Measurements from ENCODE around the gene ATXN7L1. TPM values are rescaled to one million over a fixed set of nuclear protein-coding genes. Genes with fewer than 3 reads are reported as not detected.

Gene ATXN7L1
- total RNA-seq, 2 donors from 2014 or later, result 12.6 to 28.1 TPM

GRCh38 chr7:105642264-105642663 lies 234.1 kb downstream of the ATXN7L1 start:
- no peaks in the 10 kb centered on the region for H3K27me3 ChIP-seq (replicated peaks; ENCODE audit: insufficient read depth)
- no peak for DNase-seq (ENCODE audit: low spot score)
- no peak overlapping the region for H3K4me3 ChIP-seq
- WGBS, result 82% methylated on average over 7 of the region's 7 CpGs
- TF ChIP-seq POLR2AphosphoS5 (IDR thresholded peaks at IDR 0.05) (no peak), POLR2A (IDR thresholded peaks at IDR 0.05) (no peak)
- TF ChIP-seq, protein P1, sequence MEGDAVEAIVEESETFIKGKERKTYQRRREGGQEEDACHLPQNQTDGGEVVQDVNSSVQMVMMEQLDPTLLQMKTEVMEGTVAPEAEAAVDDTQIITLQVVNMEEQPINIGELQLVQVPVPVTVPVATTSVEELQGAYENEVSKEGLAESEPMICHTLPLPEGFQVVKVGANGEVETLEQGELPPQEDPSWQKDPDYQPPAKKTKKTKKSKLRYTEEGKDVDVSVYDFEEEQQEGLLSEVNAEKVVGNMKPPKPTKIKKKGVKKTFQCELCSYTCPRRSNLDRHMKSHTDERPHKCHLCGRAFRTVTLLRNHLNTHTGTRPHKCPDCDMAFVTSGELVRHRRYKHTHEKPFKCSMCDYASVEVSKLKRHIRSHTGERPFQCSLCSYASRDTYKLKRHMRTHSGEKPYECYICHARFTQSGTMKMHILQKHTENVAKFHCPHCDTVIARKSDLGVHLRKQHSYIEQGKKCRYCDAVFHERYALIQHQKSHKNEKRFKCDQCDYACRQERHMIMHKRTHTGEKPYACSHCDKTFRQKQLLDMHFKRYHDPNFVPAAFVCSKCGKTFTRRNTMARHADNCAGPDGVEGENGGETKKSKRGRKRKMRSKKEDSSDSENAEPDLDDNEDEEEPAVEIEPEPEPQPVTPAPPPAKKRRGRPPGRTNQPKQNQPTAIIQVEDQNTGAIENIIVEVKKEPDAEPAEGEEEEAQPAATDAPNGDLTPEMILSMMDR (IDR thresholded peaks at IDR 0.05), result no peak
- intact Hi-C loops (cut with DNase I), result no loop called here
- H3K4me1 ChIP-seq (replicated peaks), result peaks cover 7% of the 10 kb centered on the region
- no peak overlapping the region for H3K27ac ChIP-seq
- H3K9me3 ChIP-seq, result no peaks in the 10 kb centered on the region
- H3K36me3 ChIP-seq, result no peaks in the 10 kb centered on the region

DNA sequence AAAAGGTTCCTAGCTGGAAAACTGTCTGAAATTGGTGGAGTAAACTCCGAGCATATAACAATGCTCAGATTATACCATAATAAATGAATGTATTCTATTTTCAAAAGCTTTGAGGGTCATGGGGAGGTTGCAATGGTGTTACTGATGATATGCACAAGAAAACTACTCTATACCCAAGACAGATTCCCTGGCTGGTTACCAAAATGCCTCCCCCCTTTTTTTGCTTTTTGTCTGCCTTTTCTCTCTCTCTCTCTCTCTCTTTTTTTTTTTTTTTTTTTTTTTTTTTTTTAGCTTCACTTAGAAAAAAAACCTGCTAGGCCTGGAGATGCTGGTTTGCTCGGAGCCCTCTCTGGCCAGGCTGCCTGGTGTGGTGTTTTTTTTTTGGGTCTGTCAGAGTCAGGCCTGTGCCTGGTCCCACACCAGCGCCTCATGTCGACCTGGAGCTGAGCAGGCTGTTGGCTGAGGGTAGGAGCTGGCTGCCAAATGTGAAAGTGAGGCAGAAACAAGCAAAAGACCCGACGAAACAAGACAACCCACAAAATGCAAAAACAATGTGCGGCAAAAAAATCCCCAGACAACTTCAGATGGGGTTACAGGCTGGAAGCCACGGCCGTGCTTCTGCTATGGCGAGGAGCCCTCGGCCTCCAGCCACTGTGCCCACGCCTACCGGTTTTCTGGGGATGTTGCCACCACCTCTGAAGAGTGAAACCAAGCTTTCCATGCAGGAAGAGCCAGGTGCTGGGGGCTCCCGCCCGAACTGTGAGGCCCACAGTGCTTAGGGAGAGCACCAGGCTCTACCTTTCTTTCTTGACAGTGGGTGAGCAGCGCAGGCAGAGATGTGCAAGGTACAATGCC lies 235.2 kb downstream of the ATXN7L1 start:
- no peak overlapping the region for H3K4me3 ChIP-seq
- H3K27me3 ChIP-seq (replicated peaks; ENCODE audit: insufficient read depth), result no peaks in the 10 kb centered on the region
- WGBS, result 71% methylated on average over 16 of the region's 16 CpGs
- peaks cover 7% of the 10 kb centered on the region for H3K4me1 ChIP-seq (replicated peaks)
- TF ChIP-seq, protein P1 (IDR thresholded peaks at IDR 0.05), result no peak
- TF ChIP-seq POLR2AphosphoS5 (IDR thresholded peaks at IDR 0.05), result no peak
- no peak for TF ChIP-seq POLR2A (IDR thresholded peaks at IDR 0.05)
- H3K27ac ChIP-seq, result no peak overlapping the region
- no peak for DNase-seq (ENCODE audit: low spot score)
- intact Hi-C loops (cut with DNase I), result no loop called here
- no peaks in the 10 kb centered on the region for H3K9me3 ChIP-seq
- H3K36me3 ChIP-seq, result no peaks in the 10 kb centered on the region

DNA sequence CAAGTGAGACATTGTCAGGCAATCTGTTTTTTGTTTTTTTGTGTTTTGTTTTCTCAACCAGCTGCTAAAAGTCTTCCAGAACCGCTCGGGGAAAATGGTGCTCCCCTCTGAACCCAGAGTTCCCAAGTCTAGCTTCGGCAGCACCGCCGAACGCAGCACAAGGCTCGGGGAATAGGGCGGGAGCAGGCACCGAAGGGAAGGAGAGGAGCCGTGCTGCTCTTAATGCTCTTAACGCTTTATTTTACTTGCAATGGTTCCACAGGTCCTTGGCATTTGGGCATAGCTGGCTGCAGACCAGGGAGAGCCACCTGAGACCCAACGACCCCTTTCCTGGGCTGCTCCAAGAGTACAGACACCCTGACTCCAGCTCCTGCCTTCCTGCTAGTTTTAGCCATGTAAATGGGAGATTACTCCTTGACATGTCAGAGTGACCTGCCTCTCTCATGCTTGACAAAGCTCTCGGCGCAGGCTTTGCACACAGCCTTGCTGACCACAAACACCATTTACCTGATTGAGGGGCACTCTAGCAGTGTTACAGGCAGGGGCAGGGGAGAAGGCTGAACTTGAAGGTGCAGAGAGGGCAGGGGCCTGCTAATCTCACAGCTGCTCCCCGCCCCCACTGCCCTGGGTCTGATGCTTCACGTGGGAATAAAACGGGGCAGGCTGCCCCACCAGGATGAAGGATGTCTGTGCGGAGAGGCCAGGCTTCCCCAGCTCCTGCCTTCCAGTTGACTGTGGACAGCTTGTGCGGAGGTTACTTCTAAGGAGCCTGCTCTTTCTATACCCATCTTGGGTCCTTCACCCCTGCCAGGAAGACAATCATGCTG lies 236.5 kb downstream of the ATXN7L1 start:
- 68% methylated on average over 19 of the region's 19 CpGs for WGBS
- Histone ChIP-seq H3K27me3 (replicated peaks; ENCODE audit: insufficient read depth) (no peaks in the 10 kb centered on the region), H3K9me3 (no peaks in the 10 kb centered on the region), H3K4me1 (replicated peaks) (peaks cover 7% of the 10 kb centered on the region), H3K27ac (no peak overlapping the region), H3K4me3 (no peak overlapping the region), H3K36me3 (no peaks in the 10 kb centered on the region)
- no peak for TF ChIP-seq POLR2AphosphoS5 (IDR thresholded peaks at IDR 0.05)
- intact Hi-C loops (cut with DNase I), result no loop called here
- DNase-seq (ENCODE audit: low spot score), result no peak

GRCh38 chr7:105638902-105639495 lies 237.4 kb downstream of the ATXN7L1 start:
- peaks cover 0 to 1% of the 10 kb centered on the region in 2 donors for H3K36me3 ChIP-seq
- H3K4me1 ChIP-seq (replicated peaks), result peaks cover 7% of the 10 kb centered on the region
- no peaks in the 10 kb centered on the region for H3K9me3 ChIP-seq
- no peaks in the 10 kb centered on the region for H3K27me3 ChIP-seq (replicated peaks; ENCODE audit: insufficient read depth)
- DNase-seq (ENCODE audit: low spot score), result peak; percentile 55
- TF ChIP-seq POLR2A (IDR thresholded peaks at IDR 0.05) (no peak), POLR2AphosphoS5 (IDR thresholded peaks at IDR 0.05) (peak; percentile 44)
- TF ChIP-seq, protein P1 (IDR thresholded peaks at IDR 0.05), result no peak
- H3K27ac ChIP-seq, result peak overlapping the region in 1 of 2 donors; percentile 38
- WGBS, result 34% methylated on average over 24 of the region's 24 CpGs
- intact Hi-C loops (cut with DNase I), result no loop called here
- no peak overlapping the region for H3K4me3 ChIP-seq

DNA sequence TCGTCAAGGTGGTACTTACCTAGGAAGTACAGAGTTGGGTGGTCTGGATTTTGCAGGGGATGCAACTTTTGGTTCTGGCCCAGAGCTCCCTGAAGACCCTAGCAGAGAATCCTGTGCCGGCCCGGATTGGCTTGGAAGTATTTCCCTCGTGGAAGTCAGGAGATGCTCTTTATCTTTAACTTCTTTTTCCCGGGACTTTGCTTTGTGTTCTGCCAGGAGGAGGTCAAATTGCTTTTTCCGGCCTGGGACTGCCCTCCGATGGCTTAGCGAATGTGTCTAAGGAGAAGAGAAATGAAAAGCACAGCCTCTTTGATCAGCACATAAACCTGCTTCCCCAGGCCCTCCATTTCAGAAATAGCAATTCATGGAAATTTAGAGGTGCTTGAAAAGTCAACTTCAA lies 238.1 kb downstream of the ATXN7L1 start:
- H3K9me3 ChIP-seq, result no peaks in the 10 kb centered on the region
- no peaks in the 10 kb centered on the region for H3K27me3 ChIP-seq (replicated peaks; ENCODE audit: insufficient read depth)
- H3K4me1 ChIP-seq (replicated peaks), result peaks cover 7% of the 10 kb centered on the region
- DNase-seq (ENCODE audit: low spot score), result no peak
- intact Hi-C loops (cut with DNase I), result no loop called here
- TF ChIP-seq POLR2A (IDR thresholded peaks at IDR 0.05) (no peak), POLR2AphosphoS5 (IDR thresholded peaks at IDR 0.05) (no peak)
- TF ChIP-seq, protein P1 (IDR thresholded peaks at IDR 0.05), result no peak
- 83% methylated on average over 8 of the region's 8 CpGs for WGBS
- H3K4me3 ChIP-seq, result no peak overlapping the region
- peaks cover 0 to 4% of the 10 kb centered on the region in 2 donors for H3K36me3 ChIP-seq
- H3K27ac ChIP-seq, result no peak overlapping the region

Measured in prostate gland (tissue), 2 donors.